ENCODE results near the gene ARL14EP. TPM values are rescaled to one million over a fixed set of nuclear protein-coding genes. Genes with fewer than 3 reads are reported as not detected.

ARL14EP gene
- total RNA-seq, 4 donors from 2014 or later = 38.5 to 90.2 (median 56.1) TPM

- H3K4me1 ChIP-seq = no peaks in the 10 kb centered on the region
- no peak overlapping the region for H3K4me3 ChIP-seq
- no peak for DNase-seq
- no peaks in the 10 kb centered on the region for H3K27me3 ChIP-seq
- no peak overlapping the region for H3K27ac ChIP-seq
- TF ChIP-seq POLR2A (IDR thresholded peaks at IDR 0.05) = no peak
- intact Hi-C loops (cut with DNase I; ENCODE audit: low total_unique reads) = no loop called here
- H3K36me3 ChIP-seq = no peaks in the 10 kb centered on the region
- no peaks in the 10 kb centered on the region for H3K9me3 ChIP-seq
Measured at GRCh38 chr11:30284836-30285235, 38.1 kb upstream of the ARL14EP start.

GRCh38 chr11:30285416-30286121 is 37.3 kb upstream of the ARL14EP start:
- Histone ChIP-seq H3K27me3 (no peaks in the 10 kb centered on the region), H3K4me1 (no peaks in the 10 kb centered on the region), H3K36me3 (no peaks in the 10 kb centered on the region), H3K4me3 (no peak overlapping the region), H3K9me3 (no peaks in the 10 kb centered on the region), H3K27ac (no peak overlapping the region)
- DNase-seq = no peak
- intact Hi-C loops (cut with DNase I; ENCODE audit: low total_unique reads) = no loop called here
- TF ChIP-seq POLR2A (IDR thresholded peaks at IDR 0.05) = no peak
- no peak for TF ChIP-seq CTCF (IDR thresholded peaks at IDR 0.05)

GRCh38 chr11:30291331-30291730 is 31.6 kb upstream of the ARL14EP start:
- no peak for DNase-seq
- Histone ChIP-seq H3K36me3 (no peaks in the 10 kb centered on the region), H3K27ac (no peak overlapping the region), H3K4me1 (no peaks in the 10 kb centered on the region), H3K27me3 (no peaks in the 10 kb centered on the region), H3K9me3 (no peaks in the 10 kb centered on the region), H3K4me3 (no peak overlapping the region)
- TF ChIP-seq CTCF (IDR thresholded peaks at IDR 0.05) (no peak), POLR2A (IDR thresholded peaks at IDR 0.05) (no peak)
- intact Hi-C loops (cut with DNase I; ENCODE audit: low total_unique reads) = no loop called here

- Histone ChIP-seq H3K9me3 (no peaks in the 10 kb centered on the region), H3K27ac (no peak overlapping the region), H3K4me3 (no peak overlapping the region), H3K4me1 (no peaks in the 10 kb centered on the region), H3K36me3 (no peaks in the 10 kb centered on the region), H3K27me3 (no peaks in the 10 kb centered on the region)
- no peak for DNase-seq
- intact Hi-C loops (cut with DNase I; ENCODE audit: low total_unique reads) = no loop called here
- TF ChIP-seq POLR2A (IDR thresholded peaks at IDR 0.05) (no peak), CTCF (IDR thresholded peaks at IDR 0.05) (no peak)
Measured at GRCh38 chr11:30292545-30292944, 30.4 kb upstream of the ARL14EP start.

GRCh38 chr11:30295178-30295885 is 27.6 kb upstream of the ARL14EP start:
- TF ChIP-seq POLR2A (IDR thresholded peaks at IDR 0.05) (no peak), CTCF (IDR thresholded peaks at IDR 0.05) (no peak)
- Histone ChIP-seq H3K4me1 (no peaks in the 10 kb centered on the region), H3K27ac (no peak overlapping the region), H3K36me3 (no peaks in the 10 kb centered on the region), H3K4me3 (no peak overlapping the region), H3K27me3 (no peaks in the 10 kb centered on the region), H3K9me3 (no peaks in the 10 kb centered on the region)
- no peak for DNase-seq
- intact Hi-C loops (cut with DNase I; ENCODE audit: low total_unique reads) = no loop called here
